A172 (cell line): ENCODE data around the gene DNAJB8. TPM values are rescaled to one million over a fixed set of nuclear protein-coding genes. Genes with fewer than 3 reads are reported as not detected.

ENCODE experiments used
- DNase-seq: peaks from one replicate; pipeline ENCODE4 v3.0.0-alpha.2; 2015; ENCODE audit warnings: low spot score
- total RNA-seq: library from RNA; depleted of rRNA; stranded (reverse); fragments of >200 nt; shearing (Covaris generic); gene quantifications from 2 replicates; pipeline ENCODE4 v1.2.3, GENCODE V29; 2014

Gene DNAJB8
- total RNA-seq, 1 experiment from 2014 or later: not detected

- DNase-seq: no peak
Measured at GRCh38 chr3:128427175-128427857, 39.4 kb downstream of the DNAJB8 start.

GRCh38 chr3:128426128-128426921, 40.4 kb downstream of the DNAJB8 start:
- DNase-seq: no peak

GRCh38 chr3:128425846-128426127, 40.9 kb downstream of the DNAJB8 start:
- no peak for DNase-seq

GRCh38 chr3:128425142-128425845, 41.4 kb downstream of the DNAJB8 start:
- no peak for DNase-seq

GRCh38 chr3:128424508-128425069, 42.1 kb downstream of the DNAJB8 start:
- peak; percentile 90 for DNase-seq

- no peak for DNase-seq
Measured at GRCh38 chr3:128423525-128424147, 43.1 kb downstream of the DNAJB8 start.

- DNase-seq: no peak
Measured at GRCh38 chr3:128422762-128423524, 43.7 kb downstream of the DNAJB8 start.

- no peak for DNase-seq
Measured at GRCh38 chr3:128421966-128422365, 44.7 kb downstream of the DNAJB8 start.

- no peak for DNase-seq
Measured at GRCh38 chr3:128421439-128421836, 45.3 kb downstream of the DNAJB8 start.

GRCh38 chr3:128420720-128421438, 45.8 kb downstream of the DNAJB8 start:
- no peak for DNase-seq

GRCh38 chr3:128420289-128420688, 46.4 kb downstream of the DNAJB8 start:
- no peak for DNase-seq

- DNase-seq: no peak
Measured at GRCh38 chr3:128419311-128419710, 47.4 kb downstream of the DNAJB8 start.

GRCh38 chr3:128418900-128419299, 47.8 kb downstream of the DNAJB8 start:
- DNase-seq: no peak

GRCh38 chr3:128416578-128417211, 50.0 kb downstream of the DNAJB8 start:
- DNase-seq: peak; percentile 97

- DNase-seq: peak; percentile 22
Measured at GRCh38 chr3:128415773-128416577, 50.7 kb downstream of the DNAJB8 start.

- peak; percentile 16 for DNase-seq
Measured at GRCh38 chr3:128415200-128415772, 51.4 kb downstream of the DNAJB8 start.

- no peak for DNase-seq
Measured at GRCh38 chr3:128413413-128414205, 53.1 kb downstream of the DNAJB8 start.

GRCh38 chr3:128413003-128413370, 53.7 kb downstream of the DNAJB8 start:
- DNase-seq: no peak
